Naive thymus-derived CD8-positive, alpha-beta T cell (primary cell): ENCODE measurements around the gene UNC13B. TPM values are rescaled to one million over a fixed set of nuclear protein-coding genes. Genes with fewer than 3 reads are reported as not detected.

Source experiments
- ATAC-seq, 2 donors: fragments of 150-1000 bp; cut with Tn5 transposase in 1 of 2; sonication (Bioruptor Pico), chemical (Tn5 transposase) in 1 of 2; 1 replicate in 1 of 2; 2 replicates in 1 of 2; pipeline ENCODE4 v1.10.0; 2021; ENCODE audit warnings: mild to moderate bottlenecking in 2 of 2, moderate library complexity in 2 of 2
- POLR2A ChIA-PET: fragments of 350-600 bp; sonication (Branson Sonifier 250); formaldehyde crosslinking; loops from one replicate; lab custom pipeline; 2021; ENCODE audit warnings: antibody characterized with exemption; lab: Charles Lee
- DNase-seq, 10 donors: peaks; one replicate each; pipeline versions ENCODE4 v3.0.0 to v3.0.0-alpha.2; 2020 to 2022
- H3K27ac Mint-ChIP-seq, 10 donors: one replicate each; pipeline ENCODE4 v1.8.0; 2020 to 2022; ENCODE audit warnings: mild to moderate bottlenecking in 10 of 10, mixed read lengths in 10 of 10, moderate library complexity in 4 of 10, inconsistent platforms in 1 of 10
- H3K27me3 Mint-ChIP-seq, 5 donors: one replicate each; pipeline ENCODE4 v1.8.0; 2021 to 2022; ENCODE audit warnings: mixed read lengths in 5 of 5
- H3K36me3 Mint-ChIP-seq, 3 donors: one replicate each; pipeline ENCODE4 v1.8.0; 2020 to 2022; ENCODE audit warnings: mixed read lengths in 3 of 3, mild to moderate bottlenecking in 2 of 3, inconsistent platforms in 1 of 3
- H3K4me1 Mint-ChIP-seq, 4 donors: one replicate each; pipeline ENCODE4 v1.8.0; 2021 to 2022; ENCODE audit warnings: mixed read lengths in 4 of 4
- H3K4me3 Mint-ChIP-seq, 10 donors: one replicate each; pipeline ENCODE4 v1.8.0; 2020 to 2022; ENCODE audit warnings: mild to moderate bottlenecking in 10 of 10, mixed read lengths in 10 of 10, moderate library complexity in 6 of 10, inconsistent platforms in 1 of 10
- H3K9me3 Mint-ChIP-seq, 9 donors: one replicate each; pipeline ENCODE4 v1.8.0; 2020 to 2022; ENCODE audit warnings: mixed read lengths in 9 of 9, mild to moderate bottlenecking in 3 of 9, inconsistent platforms in 1 of 9, moderate library complexity in 1 of 9
- polyA plus RNA-seq, 3 donors: library from polyadenylated mRNA; unstranded; fragments of 300-500 nt; fragmentation: Illumina TruSeq; gene quantifications; one replicate each; pipeline ENCODE4 v1.2.3, GENCODE V29; 2021
- total RNA-seq, 8 experiments: library from RNA in 2 of 8; stranded (reverse) in 2 of 8; gene quantifications; one replicate each; pipeline ENCODE4 v1.2.3 and lab custom pipeline; 2021 to 2026

UNC13B gene
- total and polyA plus RNA-seq, 5 experiments from 2014 or later = 0.39 to 1.4 (median 0.77) TPM; not detected in 1

DNA sequence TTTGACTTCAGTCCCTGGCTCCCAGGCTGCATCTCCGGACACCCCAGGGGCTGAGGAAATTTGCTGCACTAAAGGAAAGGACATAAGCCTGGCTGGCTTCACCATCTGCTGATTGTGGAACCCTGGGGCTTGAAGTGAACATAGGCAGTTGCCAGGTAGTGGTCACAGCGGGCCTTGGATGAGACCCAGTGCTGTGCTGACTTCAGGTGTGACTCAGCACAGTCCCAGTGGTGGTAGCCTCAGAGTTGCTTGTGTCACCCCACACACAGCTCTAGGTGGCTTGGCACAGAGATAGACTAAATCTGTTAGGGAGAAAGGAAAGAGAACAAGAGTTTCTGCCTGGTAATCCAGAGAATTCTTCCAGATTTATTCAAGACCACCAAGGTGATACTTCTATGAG lies 292.0 kb downstream of the UNC13B start:
- Mint-ChIP-seq H3K4me3 (no peak overlapping the region), H3K9me3 (peaks cover 6 to 33% (median 19%) of the 10 kb centered on the region in 9 donors), H3K27me3 (peaks cover 12 to 29% (median 17%) of the 10 kb centered on the region in 5 donors), H3K36me3 (peaks cover 0 to 18% (median 0%) of the 10 kb centered on the region in 3 donors), H3K4me1 (no peaks in the 10 kb centered on the region), H3K27ac (no peak overlapping the region)
- no peak for DNase-seq
- POLR2A ChIA-PET = no interaction called here
- no peak for ATAC-seq

Other genes starting within 250 kb of the UNC13B start
- not detected for gene PHF24, start 203.7 kb upstream of the UNC13B start, total RNA-seq
- not detected for gene PHF24, start 203.7 kb upstream of the UNC13B start, polyA plus RNA-seq
- 1 to 10 TPM; 1.9 to 2.0 TPM for gene DNAJB5, start 172.3 kb upstream of the UNC13B start, total RNA-seq
- gene DNAJB5, start 172.3 kb upstream of the UNC13B start, polyA plus RNA-seq = 1 to 10 TPM in 2 of 3 donors, under 1 TPM in 1; 0.47 to 2.0 (median 1.8) TPM
- 100 to 1,000 TPM; 172 to 177 TPM for gene VCP, start 89.4 kb upstream of the UNC13B start, total RNA-seq
- gene VCP, start 89.4 kb upstream of the UNC13B start, polyA plus RNA-seq = 100 to 1,000 TPM; 136 to 152 (median 142) TPM
- gene FANCG, start 82.1 kb upstream of the UNC13B start, total RNA-seq = 10 to 100 TPM; 23.6 to 27.9 TPM
- 1 to 10 TPM; 4.4 to 9.3 (median 5.9) TPM for gene FANCG, start 82.1 kb upstream of the UNC13B start, polyA plus RNA-seq
- gene PIGO, start 65.4 kb upstream of the UNC13B start, total RNA-seq = 10 to 100 TPM; 32.6 to 36.1 TPM
- gene PIGO, start 65.4 kb upstream of the UNC13B start, polyA plus RNA-seq = 10 to 100 TPM; 23.0 to 26.2 (median 23.3) TPM
- 10 to 100 TPM; 47.3 to 53.0 TPM for gene STOML2, start 58.9 kb upstream of the UNC13B start, total RNA-seq
- gene STOML2, start 58.9 kb upstream of the UNC13B start, polyA plus RNA-seq = 10 to 100 TPM; 86.7 to 93.9 (median 88.9) TPM
- gene ATOSB, start 46.1 kb upstream of the UNC13B start, total RNA-seq = 1 to 10 TPM; 5.4 to 5.7 TPM
- 1 to 10 TPM; 1.6 to 2.9 (median 2.6) TPM for gene ATOSB, start 46.1 kb upstream of the UNC13B start, polyA plus RNA-seq